WTC11 (cell line): Measurements from ENCODE around the gene SMIM11. TPM values are rescaled to one million over a fixed set of nuclear protein-coding genes. Genes with fewer than 3 reads are reported as not detected.

Source experiments
- ATAC-seq: fragments of 200-7000 bp; cut with Tn5 transposase; 2 replicates; pipeline ENCODE4 v1.10.0; 2021; ENCODE audit warnings: mild to moderate bottlenecking, moderate library complexity
- CTCF ChIA-PET: fragments of 300-600 bp; sonication (Branson Sonifier 250); formaldehyde crosslinking; loops from one replicate; lab custom pipeline; 2021; ENCODE audit warnings: antibody characterized with exemption; lab: Charles Lee
- POLR2A ChIA-PET: fragments of 350-600 bp; sonication (Branson Sonifier 250); formaldehyde crosslinking; loops from one replicate; lab custom pipeline; 2021; ENCODE audit warnings: antibody characterized with exemption; lab: Charles Lee
- DNase-seq: peaks from one replicate; pipeline ENCODE4 v3.0.0; 2021; ENCODE audit warnings: low spot score
- H3K27ac Mint-ChIP-seq: 2 replicates; pipeline ENCODE4 v1.8.0; 2021; ENCODE audit warnings: mixed read lengths
- H3K27me3 Mint-ChIP-seq: 2 replicates; pipeline ENCODE4 v1.8.0; 2021; ENCODE audit warnings: low read depth, mild to moderate bottlenecking, moderate library complexity, mixed read lengths
- H3K36me3 Mint-ChIP-seq: 2 replicates; pipeline ENCODE4 v1.8.0; 2021; ENCODE audit warnings: mixed read lengths
- H3K4me1 Mint-ChIP-seq: 2 replicates; pipeline ENCODE4 v1.8.0; 2022; ENCODE audit warnings: mixed read lengths
- H3K4me3 Mint-ChIP-seq: 2 replicates; pipeline ENCODE4 v1.8.0; 2021; ENCODE audit warnings: mild to moderate bottlenecking, moderate library complexity, mixed read lengths
- H3K9me3 Mint-ChIP-seq: 2 replicates; pipeline ENCODE4 v1.8.0; 2021; ENCODE audit warnings: mixed read lengths
- FOXP1 ChIP-seq: sonication (generic); formaldehyde crosslinking; IDR thresholded peaks from 2 replicates; pipeline ENCODE4 v1.8.0; 2022; ENCODE audit warnings: missing genetic modification reagents, mild to moderate bottlenecking, moderate library complexity, borderline replicate concordance
- GRHL2 ChIP-seq: fragments of 250-450 bp; sonication (Bioruptor Pico); IDR thresholded peaks from 2 replicates; pipeline ENCODE4 v1.8.0; 2022; ENCODE audit warnings: mild to moderate bottlenecking, moderate library complexity; ENCODE audit not compliant: insufficient replicate concordance, severe bottlenecking
- GTF2I ChIP-seq: fragments of 250-450 bp; sonication (Bioruptor Pico); conservative IDR thresholded peaks from 2 replicates; pipeline ENCODE4 v1.4.0; 2021; ENCODE audit warnings: mild to moderate bottlenecking
- JUN ChIP-seq: sonication (generic); formaldehyde crosslinking; IDR thresholded peaks from 2 replicates; pipeline ENCODE4 v1.8.0; 2023; ENCODE audit warnings: mild to moderate bottlenecking, missing genetic modification reagents
- MXD4 ChIP-seq: fragments of 250-450 bp; sonication (Bioruptor Pico); IDR thresholded peaks from 2 replicates; pipeline ENCODE4 v1.8.0; 2021; ENCODE audit warnings: mild to moderate bottlenecking, moderate library complexity, borderline replicate concordance
- NFYB ChIP-seq: sonication (generic); formaldehyde crosslinking; conservative IDR thresholded peaks from 2 replicates; pipeline ENCODE4 v1.8.0; 2022; ENCODE audit warnings: low read depth, missing genetic modification reagents
- SP1 ChIP-seq: sonication (generic); formaldehyde crosslinking; conservative IDR thresholded peaks from 2 replicates; pipeline ENCODE4 v1.8.1; 2022; ENCODE audit warnings: missing genetic modification reagents
- TEAD4 ChIP-seq: sonication (generic); formaldehyde crosslinking; IDR thresholded peaks from 2 replicates; pipeline ENCODE4 v1.8.0; 2022; ENCODE audit warnings: mild to moderate bottlenecking, missing genetic modification reagents
- TP53 ChIP-seq: sonication (generic); formaldehyde crosslinking; IDR thresholded peaks from 2 replicates; pipeline ENCODE4 v1.8.1; 2023; ENCODE audit warnings: mild to moderate bottlenecking, missing genetic modification reagents
- ZNF121 ChIP-seq: sonication (generic); formaldehyde crosslinking; IDR thresholded peaks from 2 replicates; pipeline ENCODE4 v1.8.0; 2023; ENCODE audit warnings: missing genetic modification reagents
- ZNF396 ChIP-seq: fragments of 250-450 bp; sonication (Bioruptor Pico); IDR thresholded peaks from 2 replicates; pipeline ENCODE4 v1.8.0; 2021; ENCODE audit warnings: mild to moderate bottlenecking, moderate library complexity, borderline replicate concordance
- total RNA-seq: library from RNA; stranded (reverse); gene quantifications from 3 replicates; pipeline ENCODE4 v1.2.3, GENCODE V29; 2021
- TF ChIP-seq, protein P1 (sequence below): fragments of 250-450 bp; sonication (Bioruptor Pico); IDR thresholded peaks from 2 replicates; pipeline ENCODE4 v1.9.0; 2021; ENCODE audit warnings: moderate library complexity, mild to moderate bottlenecking, inconsistent platforms, borderline replicate concordance
- TF ChIP-seq, protein P2 (sequence below): sonication (generic); formaldehyde crosslinking; IDR thresholded peaks from 2 replicates; pipeline ENCODE4 v1.8.0; 2022; ENCODE audit warnings: missing genetic modification reagents
- TF ChIP-seq, protein P3 (sequence below): fragments of 250-450 bp; sonication (Bioruptor Pico); IDR thresholded peaks from 2 replicates; pipeline ENCODE4 v2.1.2; 2022; ENCODE audit warnings: mild to moderate bottlenecking, moderate library complexity
- TF ChIP-seq, protein P4 (sequence below): sonication (generic); formaldehyde crosslinking; IDR thresholded peaks from 2 replicates; pipeline ENCODE4 v1.8.1; 2023; ENCODE audit warnings: mild to moderate bottlenecking, missing genetic modification reagents, moderate library complexity
- TF ChIP-seq, protein P5 (sequence below): sonication (generic); formaldehyde crosslinking; IDR thresholded peaks from 2 replicates; pipeline ENCODE4 v1.8.1; 2022; ENCODE audit warnings: low read depth, missing genetic modification reagents, borderline replicate concordance
- TF ChIP-seq, protein P6 (sequence below): sonication (generic); formaldehyde crosslinking; IDR thresholded peaks from 2 replicates; pipeline ENCODE4 v1.8.0; 2022; ENCODE audit warnings: mild to moderate bottlenecking, missing genetic modification reagents
- TF ChIP-seq, protein P7 (sequence below): sonication (generic); formaldehyde crosslinking; IDR thresholded peaks from 2 replicates; pipeline ENCODE4 v1.8.0; 2023; ENCODE audit warnings: missing genetic modification reagents, mild to moderate bottlenecking, borderline replicate concordance

Gene SMIM11
- total RNA-seq, 1 experiment from 2014 or later: 1.4 TPM

DNA sequence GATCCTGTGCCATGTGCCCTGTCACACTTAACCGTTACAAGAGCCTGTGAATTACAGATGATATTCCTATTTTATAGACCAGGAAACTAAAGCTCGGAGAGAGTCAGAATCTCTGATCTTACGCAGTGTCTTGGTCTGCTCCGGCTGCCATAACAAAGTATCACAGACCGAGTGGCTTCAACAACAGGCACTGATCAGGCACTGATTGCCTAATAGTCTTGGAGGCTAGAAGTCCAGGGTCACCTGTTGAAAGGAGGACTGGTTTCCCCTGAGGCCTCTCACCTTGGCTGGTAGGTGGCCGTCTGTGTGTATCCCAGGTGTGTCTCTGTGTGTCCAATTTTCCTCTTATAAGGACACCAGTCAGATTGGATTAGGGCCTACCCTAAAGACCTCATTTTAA is 43.0 kb upstream of the SMIM11 start:
- POLR2A ChIA-PET: interaction anchor here (0.5 kb wide), 1 partner anchor 330 kb away, joined by 3 read pairs; no protein-coding TSS in a partner anchor
- no peak for ATAC-seq
- Mint-ChIP-seq H3K4me3 (no peak overlapping the region), H3K27ac (no peak overlapping the region), H3K27me3 (no peaks in the 10 kb centered on the region; the same call in 1 of the 2 replicates)
- no peak for TF ChIP-seq GRHL2 (CRISPR knock-in tag)
- TF ChIP-seq, all 79 proteins: peak for 0
- no peak for DNase-seq
- Mint-ChIP-seq H3K36me3 (peaks cover 10% of the 10 kb centered on the region), H3K4me1 (0 out of 2 replicates have a peak, but pooled peaks cover 3% of the 10 kb centered on the region), H3K9me3 (peaks cover 23% of the 10 kb centered on the region)
- CTCF ChIA-PET: interaction anchor here (1.0 kb wide), 1 partner anchor 16 kb away, joined by 3 read pairs; no protein-coding TSS in a partner anchor

DNA sequence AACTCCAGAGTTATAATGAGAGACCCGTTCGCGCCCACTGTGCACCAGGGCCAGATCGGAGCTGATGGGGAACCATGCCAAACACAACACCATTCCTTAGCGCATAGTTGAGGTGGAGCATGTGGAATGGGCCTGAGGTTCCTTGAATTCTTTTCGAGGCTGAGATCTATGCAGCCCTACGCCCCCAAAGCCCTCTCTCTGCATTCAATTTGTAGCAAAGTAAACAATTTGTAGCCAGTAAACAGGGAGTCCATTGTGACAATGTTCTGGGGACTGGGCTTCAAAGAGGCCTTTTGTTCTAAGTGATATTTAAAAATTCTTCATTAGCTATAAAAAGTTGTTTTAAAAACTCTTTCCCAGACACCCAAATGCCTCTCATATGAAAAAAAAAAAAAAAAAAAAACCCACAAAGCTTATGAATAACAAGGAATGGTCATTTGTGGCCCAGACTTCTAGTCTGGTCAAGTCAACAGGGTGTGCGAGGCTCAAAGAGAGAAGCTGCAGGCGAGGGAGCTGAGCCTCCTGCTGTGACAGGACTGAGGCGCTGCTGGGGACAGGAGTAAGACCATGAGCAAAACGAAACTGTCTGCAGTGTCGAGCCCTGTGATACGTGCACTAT is 42.1 kb upstream of the SMIM11 start:
- no peak overlapping the region for H3K4me3 Mint-ChIP-seq
- no peaks in the 10 kb centered on the region; the same call in 1 of the 2 replicates for H3K27me3 Mint-ChIP-seq
- H3K4me1 Mint-ChIP-seq: 0 out of 2 replicates have a peak, but pooled peaks cover 3% of the 10 kb centered on the region
- POLR2A ChIA-PET: interaction anchor here (0.7 kb wide), 1 partner anchor 1431 kb away, joined by 6 read pairs; no protein-coding TSS in a partner anchor
- H3K36me3 Mint-ChIP-seq: peaks cover 10% of the 10 kb centered on the region
- H3K9me3 Mint-ChIP-seq: peaks cover 18% of the 10 kb centered on the region
- TF ChIP-seq TEAD4: no peak
- TF ChIP-seq, protein P1, sequence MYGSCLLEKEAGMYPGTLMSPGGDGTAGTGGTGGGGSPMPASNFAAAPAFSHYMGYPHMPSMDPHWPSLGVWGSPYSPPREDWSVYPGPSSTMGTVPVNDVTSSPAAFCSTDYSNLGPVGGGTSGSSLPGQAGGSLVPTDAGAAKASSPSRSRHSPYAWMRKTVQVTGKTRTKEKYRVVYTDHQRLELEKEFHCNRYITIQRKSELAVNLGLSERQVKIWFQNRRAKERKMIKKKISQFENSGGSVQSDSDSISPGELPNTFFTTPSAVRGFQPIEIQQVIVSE (CRISPR knock-in tag): no peak
- no peak for TF ChIP-seq GTF2I
- TF ChIP-seq, protein P2, sequence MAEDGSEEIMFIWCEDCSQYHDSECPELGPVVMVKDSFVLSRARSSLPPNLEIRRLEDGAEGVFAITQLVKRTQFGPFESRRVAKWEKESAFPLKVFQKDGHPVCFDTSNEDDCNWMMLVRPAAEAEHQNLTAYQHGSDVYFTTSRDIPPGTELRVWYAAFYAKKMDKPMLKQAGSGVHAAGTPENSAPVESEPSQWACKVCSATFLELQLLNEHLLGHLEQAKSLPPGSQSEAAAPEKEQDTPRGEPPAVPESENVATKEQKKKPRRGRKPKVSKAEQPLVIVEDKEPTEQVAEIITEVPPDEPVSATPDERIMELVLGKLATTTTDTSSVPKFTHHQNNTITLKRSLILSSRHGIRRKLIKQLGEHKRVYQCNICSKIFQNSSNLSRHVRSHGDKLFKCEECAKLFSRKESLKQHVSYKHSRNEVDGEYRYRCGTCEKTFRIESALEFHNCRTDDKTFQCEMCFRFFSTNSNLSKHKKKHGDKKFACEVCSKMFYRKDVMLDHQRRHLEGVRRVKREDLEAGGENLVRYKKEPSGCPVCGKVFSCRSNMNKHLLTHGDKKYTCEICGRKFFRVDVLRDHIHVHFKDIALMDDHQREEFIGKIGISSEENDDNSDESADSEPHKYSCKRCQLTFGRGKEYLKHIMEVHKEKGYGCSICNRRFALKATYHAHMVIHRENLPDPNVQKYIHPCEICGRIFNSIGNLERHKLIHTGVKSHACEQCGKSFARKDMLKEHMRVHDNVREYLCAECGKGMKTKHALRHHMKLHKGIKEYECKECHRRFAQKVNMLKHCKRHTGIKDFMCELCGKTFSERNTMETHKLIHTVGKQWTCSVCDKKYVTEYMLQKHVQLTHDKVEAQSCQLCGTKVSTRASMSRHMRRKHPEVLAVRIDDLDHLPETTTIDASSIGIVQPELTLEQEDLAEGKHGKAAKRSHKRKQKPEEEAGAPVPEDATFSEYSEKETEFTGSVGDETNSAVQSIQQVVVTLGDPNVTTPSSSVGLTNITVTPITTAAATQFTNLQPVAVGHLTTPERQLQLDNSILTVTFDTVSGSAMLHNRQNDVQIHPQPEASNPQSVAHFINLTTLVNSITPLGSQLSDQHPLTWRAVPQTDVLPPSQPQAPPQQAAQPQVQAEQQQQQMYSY (CRISPR knock-in tag): no peak
- no peak for TF ChIP-seq MXD4 (CRISPR knock-in tag)
- TF ChIP-seq JUN (CRISPR knock-in tag): no peak
- no peak for TF ChIP-seq ZNF121
- TF ChIP-seq, protein P3, sequence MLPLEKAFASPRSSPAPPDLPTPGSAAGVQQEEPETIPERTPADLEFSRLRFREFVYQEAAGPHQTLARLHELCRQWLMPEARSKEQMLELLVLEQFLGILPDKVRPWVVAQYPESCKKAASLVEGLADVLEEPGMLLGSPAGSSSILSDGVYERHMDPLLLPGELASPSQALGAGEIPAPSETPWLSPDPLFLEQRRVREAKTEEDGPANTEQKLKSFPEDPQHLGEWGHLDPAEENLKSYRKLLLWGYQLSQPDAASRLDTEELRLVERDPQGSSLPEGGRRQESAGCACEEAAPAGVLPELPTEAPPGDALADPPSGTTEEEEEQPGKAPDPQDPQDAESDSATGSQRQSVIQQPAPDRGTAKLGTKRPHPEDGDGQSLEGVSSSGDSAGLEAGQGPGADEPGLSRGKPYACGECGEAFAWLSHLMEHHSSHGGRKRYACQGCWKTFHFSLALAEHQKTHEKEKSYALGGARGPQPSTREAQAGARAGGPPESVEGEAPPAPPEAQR: no peak
- TF ChIP-seq FOXP1 (CRISPR knock-in tag): no peak
- no peak for TF ChIP-seq NFYB (CRISPR knock-in tag)
- no peak for TF ChIP-seq TP53 (CRISPR knock-in tag)
- TF ChIP-seq ZNF396 (CRISPR knock-in tag): no peak
- TF ChIP-seq, protein P4, sequence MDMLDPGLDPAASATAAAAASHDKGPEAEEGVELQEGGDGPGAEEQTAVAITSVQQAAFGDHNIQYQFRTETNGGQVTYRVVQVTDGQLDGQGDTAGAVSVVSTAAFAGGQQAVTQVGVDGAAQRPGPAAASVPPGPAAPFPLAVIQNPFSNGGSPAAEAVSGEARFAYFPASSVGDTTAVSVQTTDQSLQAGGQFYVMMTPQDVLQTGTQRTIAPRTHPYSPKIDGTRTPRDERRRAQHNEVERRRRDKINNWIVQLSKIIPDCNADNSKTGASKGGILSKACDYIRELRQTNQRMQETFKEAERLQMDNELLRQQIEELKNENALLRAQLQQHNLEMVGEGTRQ (CRISPR knock-in tag): no peak
- TF ChIP-seq SP1 (CRISPR knock-in tag): no peak
- TF ChIP-seq, protein P5, sequence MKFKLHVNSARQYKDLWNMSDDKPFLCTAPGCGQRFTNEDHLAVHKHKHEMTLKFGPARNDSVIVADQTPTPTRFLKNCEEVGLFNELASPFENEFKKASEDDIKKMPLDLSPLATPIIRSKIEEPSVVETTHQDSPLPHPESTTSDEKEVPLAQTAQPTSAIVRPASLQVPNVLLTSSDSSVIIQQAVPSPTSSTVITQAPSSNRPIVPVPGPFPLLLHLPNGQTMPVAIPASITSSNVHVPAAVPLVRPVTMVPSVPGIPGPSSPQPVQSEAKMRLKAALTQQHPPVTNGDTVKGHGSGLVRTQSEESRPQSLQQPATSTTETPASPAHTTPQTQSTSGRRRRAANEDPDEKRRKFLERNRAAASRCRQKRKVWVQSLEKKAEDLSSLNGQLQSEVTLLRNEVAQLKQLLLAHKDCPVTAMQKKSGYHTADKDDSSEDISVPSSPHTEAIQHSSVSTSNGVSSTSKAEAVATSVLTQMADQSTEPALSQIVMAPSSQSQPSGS (CRISPR knock-in tag): no peak
- TF ChIP-seq, protein P6, sequence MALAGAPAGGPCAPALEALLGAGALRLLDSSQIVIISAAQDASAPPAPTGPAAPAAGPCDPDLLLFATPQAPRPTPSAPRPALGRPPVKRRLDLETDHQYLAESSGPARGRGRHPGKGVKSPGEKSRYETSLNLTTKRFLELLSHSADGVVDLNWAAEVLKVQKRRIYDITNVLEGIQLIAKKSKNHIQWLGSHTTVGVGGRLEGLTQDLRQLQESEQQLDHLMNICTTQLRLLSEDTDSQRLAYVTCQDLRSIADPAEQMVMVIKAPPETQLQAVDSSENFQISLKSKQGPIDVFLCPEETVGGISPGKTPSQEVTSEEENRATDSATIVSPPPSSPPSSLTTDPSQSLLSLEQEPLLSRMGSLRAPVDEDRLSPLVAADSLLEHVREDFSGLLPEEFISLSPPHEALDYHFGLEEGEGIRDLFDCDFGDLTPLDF (CRISPR knock-in tag): no peak
- TF ChIP-seq, protein P7, sequence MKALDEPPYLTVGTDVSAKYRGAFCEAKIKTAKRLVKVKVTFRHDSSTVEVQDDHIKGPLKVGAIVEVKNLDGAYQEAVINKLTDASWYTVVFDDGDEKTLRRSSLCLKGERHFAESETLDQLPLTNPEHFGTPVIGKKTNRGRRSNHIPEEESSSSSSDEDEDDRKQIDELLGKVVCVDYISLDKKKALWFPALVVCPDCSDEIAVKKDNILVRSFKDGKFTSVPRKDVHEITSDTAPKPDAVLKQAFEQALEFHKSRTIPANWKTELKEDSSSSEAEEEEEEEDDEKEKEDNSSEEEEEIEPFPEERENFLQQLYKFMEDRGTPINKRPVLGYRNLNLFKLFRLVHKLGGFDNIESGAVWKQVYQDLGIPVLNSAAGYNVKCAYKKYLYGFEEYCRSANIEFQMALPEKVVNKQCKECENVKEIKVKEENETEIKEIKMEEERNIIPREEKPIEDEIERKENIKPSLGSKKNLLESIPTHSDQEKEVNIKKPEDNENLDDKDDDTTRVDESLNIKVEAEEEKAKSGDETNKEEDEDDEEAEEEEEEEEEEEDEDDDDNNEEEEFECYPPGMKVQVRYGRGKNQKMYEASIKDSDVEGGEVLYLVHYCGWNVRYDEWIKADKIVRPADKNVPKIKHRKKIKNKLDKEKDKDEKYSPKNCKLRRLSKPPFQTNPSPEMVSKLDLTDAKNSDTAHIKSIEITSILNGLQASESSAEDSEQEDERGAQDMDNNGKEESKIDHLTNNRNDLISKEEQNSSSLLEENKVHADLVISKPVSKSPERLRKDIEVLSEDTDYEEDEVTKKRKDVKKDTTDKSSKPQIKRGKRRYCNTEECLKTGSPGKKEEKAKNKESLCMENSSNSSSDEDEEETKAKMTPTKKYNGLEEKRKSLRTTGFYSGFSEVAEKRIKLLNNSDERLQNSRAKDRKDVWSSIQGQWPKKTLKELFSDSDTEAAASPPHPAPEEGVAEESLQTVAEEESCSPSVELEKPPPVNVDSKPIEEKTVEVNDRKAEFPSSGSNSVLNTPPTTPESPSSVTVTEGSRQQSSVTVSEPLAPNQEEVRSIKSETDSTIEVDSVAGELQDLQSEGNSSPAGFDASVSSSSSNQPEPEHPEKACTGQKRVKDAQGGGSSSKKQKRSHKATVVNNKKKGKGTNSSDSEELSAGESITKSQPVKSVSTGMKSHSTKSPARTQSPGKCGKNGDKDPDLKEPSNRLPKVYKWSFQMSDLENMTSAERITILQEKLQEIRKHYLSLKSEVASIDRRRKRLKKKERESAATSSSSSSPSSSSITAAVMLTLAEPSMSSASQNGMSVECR (CRISPR knock-in tag): no peak
- TF ChIP-seq, all 79 proteins: peak for 0
- H3K27ac Mint-ChIP-seq: 0 out of 2 replicates have a peak overlapping the region, but pooled peaks have one; percentile 33
- CTCF ChIA-PET: interaction anchor here (2.3 kb wide), 1 partner anchor 14 kb away, joined by 19 read pairs; no protein-coding TSS in a partner anchor
- DNase-seq (no peak), ATAC-seq (no peak)
